Fibroblast of the aortic adventitia (primary cell): ENCODE data around the gene MAGI2. TPM values are rescaled to one million over a fixed set of nuclear protein-coding genes. Genes with fewer than 3 reads are reported as not detected.
"Not testable (repeated sequence)": the region's sequence is repeated elsewhere in the genome, so short reads cannot be mapped to it uniquely, and the experiment has no call there.

ENCODE experiments used
- DNase-seq: peaks from one replicate; pipeline ENCODE4 v3.0.0-alpha.2; 2010; ENCODE audit warnings: low read depth
- H3K4me3 ChIP-seq: 2 replicates; pipeline ENCODE4 v1.5.1; 2011; ENCODE audit warnings: low read depth, mild to moderate bottlenecking, control low read depth, low read length, moderate library complexity
- total RNA-seq: library from RNA; depleted of rRNA; stranded (reverse); fragments of >200 nt; gene quantifications from 2 replicates; pipeline ENCODE4 v1.2.3, GENCODE V29; 2012; ENCODE audit warnings: low replicate concordance
- TF ChIP-seq, protein P1 (sequence below): IDR thresholded peaks from 2 replicates; pipeline ENCODE4 v1.5.1; 2011; ENCODE audit warnings: mild to moderate bottlenecking, low read length, control low read depth, inconsistent platforms; ENCODE audit not compliant: insufficient read depth

MAGI2 gene
- total RNA-seq, 1 donor, result 25.5 TPM

DNA sequence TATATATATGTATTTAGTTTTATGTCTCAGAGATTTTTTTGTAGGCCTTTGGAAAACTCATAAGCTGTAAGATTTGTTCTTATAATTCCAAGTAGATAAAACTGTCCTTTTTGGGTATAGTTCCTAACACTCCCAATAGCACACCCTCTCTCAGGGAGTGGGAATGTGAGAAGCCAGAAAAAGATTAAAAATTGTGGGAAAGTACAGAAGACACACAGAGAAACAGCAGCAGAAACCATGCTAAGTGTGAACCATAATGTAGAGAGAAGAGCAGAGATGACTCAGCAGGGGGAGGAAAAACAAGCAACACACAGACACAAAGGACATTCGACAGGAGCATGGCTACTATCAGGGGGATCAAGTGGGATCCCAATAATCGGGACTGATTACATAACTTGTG lies 401.6 kb downstream of the MAGI2 start:
- TF ChIP-seq, protein P1, sequence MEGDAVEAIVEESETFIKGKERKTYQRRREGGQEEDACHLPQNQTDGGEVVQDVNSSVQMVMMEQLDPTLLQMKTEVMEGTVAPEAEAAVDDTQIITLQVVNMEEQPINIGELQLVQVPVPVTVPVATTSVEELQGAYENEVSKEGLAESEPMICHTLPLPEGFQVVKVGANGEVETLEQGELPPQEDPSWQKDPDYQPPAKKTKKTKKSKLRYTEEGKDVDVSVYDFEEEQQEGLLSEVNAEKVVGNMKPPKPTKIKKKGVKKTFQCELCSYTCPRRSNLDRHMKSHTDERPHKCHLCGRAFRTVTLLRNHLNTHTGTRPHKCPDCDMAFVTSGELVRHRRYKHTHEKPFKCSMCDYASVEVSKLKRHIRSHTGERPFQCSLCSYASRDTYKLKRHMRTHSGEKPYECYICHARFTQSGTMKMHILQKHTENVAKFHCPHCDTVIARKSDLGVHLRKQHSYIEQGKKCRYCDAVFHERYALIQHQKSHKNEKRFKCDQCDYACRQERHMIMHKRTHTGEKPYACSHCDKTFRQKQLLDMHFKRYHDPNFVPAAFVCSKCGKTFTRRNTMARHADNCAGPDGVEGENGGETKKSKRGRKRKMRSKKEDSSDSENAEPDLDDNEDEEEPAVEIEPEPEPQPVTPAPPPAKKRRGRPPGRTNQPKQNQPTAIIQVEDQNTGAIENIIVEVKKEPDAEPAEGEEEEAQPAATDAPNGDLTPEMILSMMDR, result no peak
- H3K4me3 ChIP-seq, result no peak overlapping the region
- no peak for DNase-seq

DNA sequence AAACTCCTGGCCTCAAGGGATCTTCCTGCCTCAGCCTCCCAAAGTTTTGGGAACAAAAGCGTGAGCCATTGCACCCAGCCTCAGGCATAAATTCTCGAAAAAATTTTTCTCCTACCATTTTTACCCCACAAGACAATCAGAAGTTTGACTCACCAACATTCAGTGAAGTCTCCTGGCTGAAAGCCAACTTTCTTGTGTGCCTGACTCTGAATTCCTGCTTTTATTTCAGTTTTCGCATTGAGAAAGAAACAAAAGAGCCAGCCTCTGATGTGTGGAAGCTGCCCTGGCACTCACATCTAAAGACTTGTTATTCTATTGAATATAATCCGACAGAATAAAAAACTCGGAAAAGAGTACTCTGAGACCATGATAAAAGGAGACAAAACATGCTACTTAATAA lies 402.9 kb downstream of the MAGI2 start:
- TF ChIP-seq, protein P1, result no peak
- no peak overlapping the region for H3K4me3 ChIP-seq
- peak; percentile 38 for DNase-seq

DNA sequence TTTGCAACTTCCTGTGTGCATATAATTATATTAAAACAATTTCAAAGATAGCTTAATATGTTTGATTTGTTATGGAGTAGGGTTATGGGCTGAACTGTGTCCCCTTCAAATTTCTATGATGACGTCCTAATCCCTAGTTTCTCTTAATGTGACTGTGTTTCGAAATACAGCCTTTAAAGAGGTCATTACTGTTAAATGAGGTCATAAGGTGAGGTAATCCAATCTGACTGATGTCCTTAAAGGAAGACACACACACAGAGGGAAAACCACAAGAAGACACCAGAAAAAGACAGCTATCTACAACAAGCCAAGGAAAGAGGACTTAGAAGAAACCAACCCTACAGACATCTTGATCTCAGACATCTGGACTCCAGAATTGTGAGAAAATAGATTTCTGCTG lies 407.4 kb downstream of the MAGI2 start:
- TF ChIP-seq, protein P1, result no peak
- no peak overlapping the region for H3K4me3 ChIP-seq
- DNase-seq, result no peak

DNA sequence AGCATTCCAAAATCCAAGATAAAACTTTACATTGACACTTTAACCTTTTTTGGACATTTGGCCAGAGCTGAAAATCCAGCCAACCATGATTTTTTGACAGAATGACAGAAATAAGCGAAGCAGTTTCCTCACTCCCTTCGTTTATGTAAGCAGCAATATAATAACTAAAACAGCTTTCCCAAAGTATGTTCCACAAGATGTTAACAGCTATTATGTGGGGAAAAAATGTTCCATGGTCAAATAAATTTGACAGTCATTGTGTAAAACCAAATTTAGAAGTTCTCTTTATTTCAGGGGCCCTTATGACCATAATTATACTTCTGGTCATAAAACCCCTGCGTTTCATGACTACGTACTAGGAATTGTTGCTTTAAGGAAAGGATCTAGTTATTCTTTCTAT lies 416.5 kb downstream of the MAGI2 start:
- TF ChIP-seq, protein P1, result no peak
- no peak overlapping the region for H3K4me3 ChIP-seq
- no peak for DNase-seq

GRCh38 chr7:79036356-79036755 lies 417.1 kb downstream of the MAGI2 start:
- H3K4me3 ChIP-seq, result no peak overlapping the region
- DNase-seq, result no peak
- TF ChIP-seq, protein P1, result no peak

- no peak overlapping the region for H3K4me3 ChIP-seq
- DNase-seq, result no peak
- TF ChIP-seq, protein P1, result no peak
Observed at GRCh38 chr7:79035858-79036257, 417.6 kb downstream of the MAGI2 start.

DNA sequence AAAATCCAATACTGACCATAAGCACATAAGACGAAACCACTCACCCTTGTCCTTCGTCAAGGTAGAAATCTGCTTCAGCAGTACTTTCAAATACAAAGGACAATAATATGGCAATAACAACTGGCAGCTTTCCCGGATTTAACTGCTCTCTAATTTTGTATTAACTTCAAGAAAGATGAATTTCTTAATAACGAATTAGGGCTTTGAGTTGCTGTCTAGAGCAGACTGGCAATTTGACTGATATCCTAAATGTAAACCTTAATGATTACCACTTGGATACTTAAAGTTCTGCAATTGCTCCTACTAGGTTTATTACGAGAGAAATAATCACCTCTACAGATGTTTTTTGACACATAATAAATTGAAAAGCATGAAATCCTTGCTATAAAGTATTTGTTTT lies 418.7 kb downstream of the MAGI2 start:
- H3K4me3 ChIP-seq, result no peak overlapping the region
- no peak for DNase-seq
- TF ChIP-seq, protein P1, result no peak

- H3K4me3 ChIP-seq, DNase-seq: not testable (repeated sequence)
Observed at GRCh38 chr7:79019711-79020110, 433.8 kb downstream of the MAGI2 start.
